Measurements from ENCODE around the gene GUSB. TPM values are rescaled to one million over a fixed set of nuclear protein-coding genes. Genes with fewer than 3 reads are reported as not detected.
"Not testable (repeated sequence)": the region's sequence is repeated elsewhere in the genome, so short reads cannot be mapped to it uniquely, and the experiment has no call there.

GUSB gene
- total and polyA plus RNA-seq, 9 donors = 19.6 to 80.9 (median 37.9) TPM

- Histone ChIP-seq H3K36me3 (no peaks in the 10 kb centered on the region), H3K4me3 (no peak overlapping the region), H3K27me3 (no peaks in the 10 kb centered on the region), H3K4me1 (ENCODE audit: insufficient read depth) (no peaks in the 10 kb centered on the region), H3K27ac (no peak overlapping the region), H3K9me3 (no peaks in the 10 kb centered on the region)
- WGBS, 3 donors = 90 to 93% (median 93%) methylated on average over 26 of the region's 26 CpGs
- DNase-seq = no peak
- TF ChIP-seq POLR2A (IDR thresholded peaks at IDR 0.05) = no peak
- intact Hi-C loops (cut with DNase I) = no loop called here
These were observed 13.5 kb downstream of the GUSB start for GRCh38 chr7:65968256-65969185.

GRCh38 chr7:65967361-65968155, 14.5 kb downstream of the GUSB start:
- H3K4me1 ChIP-seq (ENCODE audit: insufficient read depth) = no peaks in the 10 kb centered on the region
- H3K27ac ChIP-seq = no peak overlapping the region
- no peaks in the 10 kb centered on the region for H3K36me3 ChIP-seq
- no peak for DNase-seq
- no peak overlapping the region for H3K4me3 ChIP-seq
- TF ChIP-seq POLR2A (IDR thresholded peaks at IDR 0.05) (no peak), CTCF (IDR thresholded peaks at IDR 0.05) (no peak), EP300 (IDR thresholded peaks at IDR 0.05) (no peak)
- no peaks in the 10 kb centered on the region for H3K9me3 ChIP-seq
- no peaks in the 10 kb centered on the region for H3K27me3 ChIP-seq
- intact Hi-C loops (cut with DNase I) = no loop called here
- WGBS, 3 donors = 90 to 91% (median 90%) methylated on average over 17 of the region's 17 CpGs

GRCh38 chr7:65966146-65966545, 15.9 kb downstream of the GUSB start:
- 89 to 96% (median 95%) methylated on average over 6 of the region's 6 CpGs for WGBS, 3 donors
- Histone ChIP-seq H3K36me3 (no peaks in the 10 kb centered on the region), H3K27me3 (no peaks in the 10 kb centered on the region), H3K9me3 (no peaks in the 10 kb centered on the region), H3K4me3 (no peak overlapping the region), H3K27ac (no peak overlapping the region), H3K4me1 (ENCODE audit: insufficient read depth) (no peaks in the 10 kb centered on the region)
- no peak for DNase-seq
- intact Hi-C loops (cut with DNase I) = no loop called here
- TF ChIP-seq EP300 (IDR thresholded peaks at IDR 0.05) (no peak), POLR2A (IDR thresholded peaks at IDR 0.05) (no peak), CTCF (IDR thresholded peaks at IDR 0.05) (no peak)

GRCh38 chr7:65964671-65965070, 17.3 kb downstream of the GUSB start:
- H3K4me1 ChIP-seq (ENCODE audit: insufficient read depth); H3K27me3 ChIP-seq; H3K9me3 ChIP-seq; H3K27ac ChIP-seq; H3K36me3 ChIP-seq; intact Hi-C loops (cut with DNase I); H3K4me3 ChIP-seq; DNase-seq: not testable (repeated sequence)
- 60 to 78% (median 60%) methylated on average over 3 of the region's 3 CpGs for whole genome bisulfite sequencing, 3 donors

- intact Hi-C loops (cut with DNase I) = no loop called here
- no peaks in the 10 kb centered on the region for H3K9me3 ChIP-seq
- TF ChIP-seq POLR2A (IDR thresholded peaks at IDR 0.05) = no peak
- no peak for TF ChIP-seq EP300 (IDR thresholded peaks at IDR 0.05)
- no peak for TF ChIP-seq CTCF (IDR thresholded peaks at IDR 0.05)
- no peaks in the 10 kb centered on the region for H3K4me1 ChIP-seq (ENCODE audit: insufficient read depth)
- H3K4me3 ChIP-seq = no peak overlapping the region
- no peak for DNase-seq
- 78 to 84% (median 84%) methylated on average over 6 of the region's 6 CpGs for WGBS, 3 donors
- H3K36me3 ChIP-seq = no peaks in the 10 kb centered on the region
- H3K27ac ChIP-seq = no peak overlapping the region
- no peaks in the 10 kb centered on the region for H3K27me3 ChIP-seq
These were observed 20.0 kb downstream of the GUSB start for GRCh38 chr7:65962033-65962432.

All from ovary (tissue), 9 donors.